ENCODE measurements around the gene THADA.

DNA sequence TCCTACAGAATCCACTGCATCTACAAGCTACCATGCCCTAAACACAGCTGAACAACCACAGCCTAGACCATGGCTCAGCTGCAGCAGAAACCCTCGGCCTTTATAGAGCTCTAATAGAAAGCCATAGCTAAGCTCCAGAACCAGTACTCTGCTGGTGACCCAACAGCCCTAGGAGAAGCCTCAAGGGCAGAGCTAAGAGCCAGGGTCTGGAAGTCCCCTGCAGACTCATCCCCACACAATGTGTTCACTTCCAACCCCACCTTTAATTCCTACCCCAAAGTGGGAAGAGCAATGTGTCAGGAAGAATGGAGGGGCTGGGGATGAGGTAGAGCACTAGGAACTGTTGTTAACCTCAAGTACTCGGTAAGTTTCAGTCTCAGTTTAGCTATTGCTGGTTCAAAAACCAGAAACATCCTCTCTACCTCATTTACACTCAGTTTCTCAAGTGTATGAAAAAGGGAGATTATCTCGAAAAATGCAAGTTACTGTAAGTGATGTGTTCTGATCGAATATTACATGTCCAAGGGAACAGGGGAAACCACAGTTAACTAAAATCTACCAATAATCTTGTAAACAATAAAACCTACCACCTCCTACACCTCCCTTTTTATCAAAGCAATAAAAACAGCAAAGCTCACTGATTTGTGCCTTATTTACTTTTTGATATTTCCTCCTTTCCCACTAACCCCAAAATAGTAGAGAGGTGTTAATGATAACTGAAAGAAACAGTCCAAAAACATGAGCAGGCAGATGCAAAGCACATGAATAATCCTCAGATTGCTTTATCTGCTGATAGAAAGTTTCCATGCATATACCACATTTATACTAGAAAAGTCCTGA is 36.2 kb downstream of the THADA start:
- TF ChIP-seq POLR2A (IDR thresholded peaks at IDR 0.05): no peak
- TF ChIP-seq, protein P1, sequence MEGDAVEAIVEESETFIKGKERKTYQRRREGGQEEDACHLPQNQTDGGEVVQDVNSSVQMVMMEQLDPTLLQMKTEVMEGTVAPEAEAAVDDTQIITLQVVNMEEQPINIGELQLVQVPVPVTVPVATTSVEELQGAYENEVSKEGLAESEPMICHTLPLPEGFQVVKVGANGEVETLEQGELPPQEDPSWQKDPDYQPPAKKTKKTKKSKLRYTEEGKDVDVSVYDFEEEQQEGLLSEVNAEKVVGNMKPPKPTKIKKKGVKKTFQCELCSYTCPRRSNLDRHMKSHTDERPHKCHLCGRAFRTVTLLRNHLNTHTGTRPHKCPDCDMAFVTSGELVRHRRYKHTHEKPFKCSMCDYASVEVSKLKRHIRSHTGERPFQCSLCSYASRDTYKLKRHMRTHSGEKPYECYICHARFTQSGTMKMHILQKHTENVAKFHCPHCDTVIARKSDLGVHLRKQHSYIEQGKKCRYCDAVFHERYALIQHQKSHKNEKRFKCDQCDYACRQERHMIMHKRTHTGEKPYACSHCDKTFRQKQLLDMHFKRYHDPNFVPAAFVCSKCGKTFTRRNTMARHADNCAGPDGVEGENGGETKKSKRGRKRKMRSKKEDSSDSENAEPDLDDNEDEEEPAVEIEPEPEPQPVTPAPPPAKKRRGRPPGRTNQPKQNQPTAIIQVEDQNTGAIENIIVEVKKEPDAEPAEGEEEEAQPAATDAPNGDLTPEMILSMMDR (IDR thresholded peaks at IDR 0.05): no peak
